ENCODE data around the gene ATP5F1D. TPM values are rescaled to one million over a fixed set of nuclear protein-coding genes. Genes with fewer than 3 reads are reported as not detected.

Gene ATP5F1D
- total RNA-seq, 1 donor from 2014 or later = 213 TPM

DNA sequence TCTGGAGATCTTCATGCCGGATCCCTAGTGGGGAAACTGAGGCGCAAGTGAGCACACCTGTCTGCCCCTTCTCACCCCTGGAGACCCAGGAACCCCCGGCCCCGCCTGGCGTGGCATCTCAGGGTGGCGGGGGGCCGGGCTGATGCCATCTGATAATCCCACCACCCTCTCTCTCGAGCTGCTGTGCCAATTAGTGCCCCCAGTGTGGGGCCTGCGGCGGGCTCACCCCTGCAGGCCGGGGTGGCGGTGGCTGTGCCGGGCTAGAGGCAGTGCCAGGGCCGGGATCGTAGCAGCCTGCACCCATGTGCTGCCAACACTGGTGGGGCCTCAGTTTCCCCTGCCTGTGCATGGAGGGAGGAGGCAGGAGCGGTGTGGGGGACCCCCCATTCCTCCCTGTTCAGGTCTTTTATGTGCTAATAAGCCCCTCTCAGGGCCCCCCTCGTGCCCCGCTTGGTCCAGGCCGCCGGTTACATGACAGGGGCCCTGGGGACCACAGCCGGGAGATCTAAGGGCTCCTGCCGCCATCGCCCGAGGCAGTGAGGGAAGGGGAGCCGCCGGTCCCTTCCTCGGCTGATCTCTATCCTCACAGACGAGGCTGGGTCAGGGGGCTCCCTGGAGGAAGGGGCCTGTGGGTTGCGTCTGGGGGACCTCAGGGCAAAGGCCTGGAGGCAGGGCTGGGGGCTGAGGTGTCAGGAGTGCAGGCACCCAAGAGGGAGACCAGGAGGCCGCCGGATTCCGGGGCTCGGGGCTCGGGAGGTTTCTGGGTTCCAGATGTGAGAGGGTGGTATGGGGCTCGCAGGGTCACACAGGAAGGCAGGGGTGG, 52.4 kb downstream of the ATP5F1D start:
- no peak for DNase-seq (ENCODE audit: low spot score)

Other genes starting within 250 kb of the ATP5F1D start
- gene GRIN3B, start 241.3 kb upstream of the ATP5F1D start, total RNA-seq = 0.06 TPM
- 182 TPM for gene TMEM259, start 220.6 kb upstream of the ATP5F1D start, total RNA-seq
- gene RNU6-2, start 220.2 kb upstream of the ATP5F1D start, total RNA-seq = not detected
- 104 TPM for gene CNN2, start 215.1 kb upstream of the ATP5F1D start, total RNA-seq
- gene ABCA7, start 201.6 kb upstream of the ATP5F1D start, total RNA-seq = 49.0 TPM
- 42.4 TPM for gene ARHGAP45, start 174.6 kb upstream of the ATP5F1D start, total RNA-seq
- gene POLR2E, start 146.4 kb upstream of the ATP5F1D start, total RNA-seq = 137 TPM
- 294 TPM for gene GPX4, start 137.8 kb upstream of the ATP5F1D start, total RNA-seq
- 64.1 TPM for gene SBNO2, start 67.5 kb upstream of the ATP5F1D start, total RNA-seq
- gene STK11, start 36.0 kb upstream of the ATP5F1D start, total RNA-seq = 72.2 TPM
- 1.1 TPM for gene CBARP, start 3.7 kb upstream of the ATP5F1D start, total RNA-seq
- gene MIDN, start 6.8 kb downstream of the ATP5F1D start, total RNA-seq = 127 TPM
- 382 TPM for gene CIRBP, start 27.6 kb downstream of the ATP5F1D start, total RNA-seq
- 57.6 TPM for gene FAM174C, start 33.8 kb downstream of the ATP5F1D start, total RNA-seq
- gene EFNA2, start 44.1 kb downstream of the ATP5F1D start, total RNA-seq = 8.4 TPM
- gene NDUFS7, start 142.2 kb downstream of the ATP5F1D start, total RNA-seq = 121 TPM
- 27.9 TPM for gene GAMT, start 159.8 kb downstream of the ATP5F1D start, total RNA-seq
- 77.7 TPM for gene DAZAP1, start 165.8 kb downstream of the ATP5F1D start, total RNA-seq
- 877 TPM for gene RPS15, start 196.6 kb downstream of the ATP5F1D start, total RNA-seq
- 0.43 TPM for gene APC2, start 208.4 kb downstream of the ATP5F1D start, total RNA-seq
- gene C19orf25, start 237.5 kb downstream of the ATP5F1D start, total RNA-seq = 41.6 TPM
- gene PCSK4, start 248.6 kb downstream of the ATP5F1D start, total RNA-seq = 11.7 TPM
- 80.5 TPM for gene REEP6, start 249.4 kb downstream of the ATP5F1D start, total RNA-seq